ENCODE results near the gene TRIAP1. TPM values are rescaled to one million over a fixed set of nuclear protein-coding genes. Genes with fewer than 3 reads are reported as not detected.

TRIAP1 gene
- total RNA-seq, 1 experiment from 2014 or later, result 34.5 TPM

GRCh38 chr12:120490833-120491512 is 44.8 kb upstream of the TRIAP1 start:
- POLR2A ChIA-PET, result no interaction called here
- H3K27ac Mint-ChIP-seq (ENCODE audit: unreplicated experiment), result no peak overlapping the region
- peaks cover 7% of the 10 kb centered on the region for H3K4me1 Mint-ChIP-seq (ENCODE audit: low read depth, unreplicated experiment)
- H3K9me3 ChIP-seq, result no peaks in the 10 kb centered on the region
- no TSS peak for BruUV-seq (replicated peaks)
- H3K36me3 ChIP-seq (ENCODE audit: control insufficient read depth, insufficient read depth, low read length), result no peaks in the 10 kb centered on the region
- intact Hi-C loops (cut with micrococcal nuclease; ENCODE audit: unreplicated experiment), result no loop called here
- no peaks in the 10 kb centered on the region for H3K27me3 ChIP-seq (replicated peaks; ENCODE audit: control insufficient read depth, insufficient read depth, low read length)
- no peaks in the 10 kb centered on the region for H3K27me3 Mint-ChIP-seq (ENCODE audit: insufficient read depth, unreplicated experiment)
- peaks cover 4% of the 10 kb centered on the region for H3K36me3 Mint-ChIP-seq (ENCODE audit: insufficient read depth, unreplicated experiment)
- no peak overlapping the region for H3K4me3 ChIP-seq (ENCODE audit: low read depth, low read length)
- TF ChIP-seq CTCF (IDR thresholded peaks at IDR 0.05; ENCODE audit: insufficient read depth in 1 of 2, low read depth in 1 of 2, low read length in 1 of 2, severe bottlenecking in 1 of 2, unreplicated experiment in 1 of 2), result no peak
- 0 out of 2 replicates have a peak, but pooled peaks cover 6% of the 10 kb centered on the region for H3K4me1 ChIP-seq
- CTCF ChIA-PET, result interaction anchor here (0.6 kb wide), 1 partner anchor 306 kb away, joined by 4 read pairs; no protein-coding TSS in a partner anchor
- no peak overlapping the region for H3K4me3 Mint-ChIP-seq (ENCODE audit: unreplicated experiment)
- DNase-seq, result no peak
- no peaks in the 10 kb centered on the region for H3K9me3 Mint-ChIP-seq (ENCODE audit: unreplicated experiment)

GRCh38 chr12:120490325-120490724 is 44.1 kb upstream of the TRIAP1 start:
- H3K36me3 Mint-ChIP-seq (ENCODE audit: insufficient read depth, unreplicated experiment), result no peaks in the 10 kb centered on the region
- no TSS peak for BruUV-seq (replicated peaks)
- Histone ChIP-seq H3K4me1 (0 out of 2 replicates have a peak, but pooled peaks cover 6% of the 10 kb centered on the region), H3K27me3 (replicated peaks; ENCODE audit: control insufficient read depth, insufficient read depth, low read length) (no peaks in the 10 kb centered on the region), H3K36me3 (ENCODE audit: control insufficient read depth, insufficient read depth, low read length) (no peaks in the 10 kb centered on the region), H3K4me3 (ENCODE audit: low read depth, low read length) (no peak overlapping the region), H3K9me3 (no peaks in the 10 kb centered on the region)
- POLR2A ChIA-PET, result no interaction called here
- no peak overlapping the region for H3K27ac Mint-ChIP-seq (ENCODE audit: unreplicated experiment)
- no peak for DNase-seq
- H3K9me3 Mint-ChIP-seq (ENCODE audit: unreplicated experiment), result no peaks in the 10 kb centered on the region
- H3K27me3 Mint-ChIP-seq (ENCODE audit: insufficient read depth, unreplicated experiment), result no peaks in the 10 kb centered on the region
- intact Hi-C loops (cut with micrococcal nuclease; ENCODE audit: unreplicated experiment), result no loop called here
- H3K4me3 Mint-ChIP-seq (ENCODE audit: unreplicated experiment), result no peak overlapping the region
- CTCF ChIA-PET, result interaction anchor here (0.6 kb wide), 1 partner anchor 307 kb away, joined by 4 read pairs; no protein-coding TSS in a partner anchor
- no peak for TF ChIP-seq CTCF (IDR thresholded peaks at IDR 0.05; ENCODE audit: insufficient read depth in 1 of 2, low read depth in 1 of 2, low read length in 1 of 2, severe bottlenecking in 1 of 2, unreplicated experiment in 1 of 2)
- H3K4me1 Mint-ChIP-seq (ENCODE audit: low read depth, unreplicated experiment), result peaks cover 7% of the 10 kb centered on the region

GRCh38 chr12:120489018-120489417 is 42.8 kb upstream of the TRIAP1 start:
- intact Hi-C loops (cut with micrococcal nuclease; ENCODE audit: unreplicated experiment), result no loop called here
- no peaks in the 10 kb centered on the region for H3K27me3 Mint-ChIP-seq (ENCODE audit: insufficient read depth, unreplicated experiment)
- H3K4me3 Mint-ChIP-seq (ENCODE audit: unreplicated experiment), result no peak overlapping the region
- no peaks in the 10 kb centered on the region for H3K27me3 ChIP-seq (replicated peaks; ENCODE audit: control insufficient read depth, insufficient read depth, low read length)
- ChIA-PET POLR2A (no interaction called here), CTCF (no interaction called here)
- H3K9me3 Mint-ChIP-seq (ENCODE audit: unreplicated experiment), result no peaks in the 10 kb centered on the region
- no peak overlapping the region for H3K4me3 ChIP-seq (ENCODE audit: low read depth, low read length)
- H3K4me1 ChIP-seq, result no peaks in the 10 kb centered on the region
- BruUV-seq (replicated peaks), result no TSS peak
- no peak for DNase-seq
- no peaks in the 10 kb centered on the region for H3K9me3 ChIP-seq
- no peaks in the 10 kb centered on the region for H3K4me1 Mint-ChIP-seq (ENCODE audit: low read depth, unreplicated experiment)
- no peaks in the 10 kb centered on the region for H3K36me3 ChIP-seq (ENCODE audit: control insufficient read depth, insufficient read depth, low read length)
- no peaks in the 10 kb centered on the region for H3K36me3 Mint-ChIP-seq (ENCODE audit: insufficient read depth, unreplicated experiment)
- H3K27ac Mint-ChIP-seq (ENCODE audit: unreplicated experiment), result no peak overlapping the region
- no peak for TF ChIP-seq CTCF (IDR thresholded peaks at IDR 0.05; ENCODE audit: insufficient read depth in 1 of 2, low read depth in 1 of 2, low read length in 1 of 2, severe bottlenecking in 1 of 2, unreplicated experiment in 1 of 2)

Measured in Caco-2 (cell line).